Umbilical cord (tissue), 2 donors: Measurements from ENCODE around the gene KCNG2. TPM values are rescaled to one million over a fixed set of nuclear protein-coding genes. Genes with fewer than 3 reads are reported as not detected.

Experiments used
- DNase-seq: peaks from one replicate; pipeline ENCODE4 v3.0.0-alpha.2; 2015; ENCODE audit warnings: low spot score
- total RNA-seq: library from RNA; depleted of rRNA; stranded (reverse); fragments of >200 nt; gene quantifications from one replicate; pipeline ENCODE4 v1.2.3, GENCODE V29; 2014; ENCODE audit warnings: low replicate concordance; ENCODE audit not compliant: insufficient read depth

KCNG2 gene
- total RNA-seq, 1 donor from 2014 or later = 2.6 TPM

GRCh38 chr18:79766308-79766707 is 31.4 kb upstream of the KCNG2 start:
- DNase-seq = no peak

- DNase-seq = no peak
These were observed 29.0 kb upstream of the KCNG2 start for GRCh38 chr18:79768745-79769144.

- no peak for DNase-seq
These were observed 27.8 kb upstream of the KCNG2 start for GRCh38 chr18:79769698-79770500.

- no peak for DNase-seq
These were observed 27.3 kb upstream of the KCNG2 start for GRCh38 chr18:79770501-79770815.

GRCh38 chr18:79770826-79771225 is 26.9 kb upstream of the KCNG2 start:
- no peak for DNase-seq

- no peak for DNase-seq
These were observed 26.2 kb upstream of the KCNG2 start for GRCh38 chr18:79771446-79772107.

- no peak for DNase-seq
These were observed 25.5 kb upstream of the KCNG2 start for GRCh38 chr18:79772108-79772864.

GRCh38 chr18:79772865-79773696 is 24.7 kb upstream of the KCNG2 start:
- no peak for DNase-seq

- DNase-seq = no peak
These were observed 23.6 kb upstream of the KCNG2 start for GRCh38 chr18:79774111-79774510.

GRCh38 chr18:79775441-79776221 is 22.1 kb upstream of the KCNG2 start:
- DNase-seq = no peak

GRCh38 chr18:79776674-79777073 is 21.1 kb upstream of the KCNG2 start:
- no peak for DNase-seq

GRCh38 chr18:79778291-79778791 is 19.4 kb upstream of the KCNG2 start:
- DNase-seq = no peak

- DNase-seq = no peak
These were observed 18.6 kb upstream of the KCNG2 start for GRCh38 chr18:79779021-79779699.

GRCh38 chr18:79779700-79780190 is 18.0 kb upstream of the KCNG2 start:
- no peak for DNase-seq

- no peak for DNase-seq
These were observed 17.2 kb upstream of the KCNG2 start for GRCh38 chr18:79780547-79780946.

GRCh38 chr18:79781331-79781941 is 16.3 kb upstream of the KCNG2 start:
- DNase-seq = no peak

GRCh38 chr18:79782566-79783308 is 15.0 kb upstream of the KCNG2 start:
- DNase-seq = no peak

GRCh38 chr18:79784071-79784913 is 13.4 kb upstream of the KCNG2 start:
- no peak for DNase-seq
